ENCODE data around the gene ERMAP.

The ERMAP gene

GRCh38 chr1:42831273-42831672 lies 14.4 kb downstream of the ERMAP start:
- TF ChIP-seq, protein P1, sequence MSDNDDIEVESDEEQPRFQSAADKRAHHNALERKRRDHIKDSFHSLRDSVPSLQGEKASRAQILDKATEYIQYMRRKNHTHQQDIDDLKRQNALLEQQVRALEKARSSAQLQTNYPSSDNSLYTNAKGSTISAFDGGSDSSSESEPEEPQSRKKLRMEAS (IDR thresholded peaks at IDR 0.05), result no peak
- TF ChIP-seq TEAD4 (IDR thresholded peaks at IDR 0.05), result no peak
- TF ChIP-seq EP300 (IDR thresholded peaks at IDR 0.05; ENCODE audit: borderline replicate concordance), result no peak
- TF ChIP-seq CEBPB (IDR thresholded peaks at IDR 0.05), result no peak
- TF ChIP-seq EGR1 (IDR thresholded peaks at IDR 0.05), result no peak
- no peak for TF ChIP-seq RAD21 (IDR thresholded peaks at IDR 0.05; ENCODE audit: low read depth)
- TF ChIP-seq NFIC (IDR thresholded peaks at IDR 0.05), result no peak
- no peak for TF ChIP-seq YY1 (IDR thresholded peaks at IDR 0.05; ENCODE audit: low read depth)
- no peak for TF ChIP-seq TCF12 (IDR thresholded peaks at IDR 0.05; ENCODE audit: low read depth)
- TF ChIP-seq, protein P2, sequence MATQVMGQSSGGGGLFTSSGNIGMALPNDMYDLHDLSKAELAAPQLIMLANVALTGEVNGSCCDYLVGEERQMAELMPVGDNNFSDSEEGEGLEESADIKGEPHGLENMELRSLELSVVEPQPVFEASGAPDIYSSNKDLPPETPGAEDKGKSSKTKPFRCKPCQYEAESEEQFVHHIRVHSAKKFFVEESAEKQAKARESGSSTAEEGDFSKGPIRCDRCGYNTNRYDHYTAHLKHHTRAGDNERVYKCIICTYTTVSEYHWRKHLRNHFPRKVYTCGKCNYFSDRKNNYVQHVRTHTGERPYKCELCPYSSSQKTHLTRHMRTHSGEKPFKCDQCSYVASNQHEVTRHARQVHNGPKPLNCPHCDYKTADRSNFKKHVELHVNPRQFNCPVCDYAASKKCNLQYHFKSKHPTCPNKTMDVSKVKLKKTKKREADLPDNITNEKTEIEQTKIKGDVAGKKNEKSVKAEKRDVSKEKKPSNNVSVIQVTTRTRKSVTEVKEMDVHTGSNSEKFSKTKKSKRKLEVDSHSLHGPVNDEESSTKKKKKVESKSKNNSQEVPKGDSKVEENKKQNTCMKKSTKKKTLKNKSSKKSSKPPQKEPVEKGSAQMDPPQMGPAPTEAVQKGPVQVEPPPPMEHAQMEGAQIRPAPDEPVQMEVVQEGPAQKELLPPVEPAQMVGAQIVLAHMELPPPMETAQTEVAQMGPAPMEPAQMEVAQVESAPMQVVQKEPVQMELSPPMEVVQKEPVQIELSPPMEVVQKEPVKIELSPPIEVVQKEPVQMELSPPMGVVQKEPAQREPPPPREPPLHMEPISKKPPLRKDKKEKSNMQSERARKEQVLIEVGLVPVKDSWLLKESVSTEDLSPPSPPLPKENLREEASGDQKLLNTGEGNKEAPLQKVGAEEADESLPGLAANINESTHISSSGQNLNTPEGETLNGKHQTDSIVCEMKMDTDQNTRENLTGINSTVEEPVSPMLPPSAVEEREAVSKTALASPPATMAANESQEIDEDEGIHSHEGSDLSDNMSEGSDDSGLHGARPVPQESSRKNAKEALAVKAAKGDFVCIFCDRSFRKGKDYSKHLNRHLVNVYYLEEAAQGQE (IDR thresholded peaks at IDR 0.05; ENCODE audit: low read depth), result no peak
- no peak for TF ChIP-seq ZBTB7A (IDR thresholded peaks at IDR 0.05; ENCODE audit: low read depth)
- TF ChIP-seq USF1 (IDR thresholded peaks at IDR 0.05), result no peak

DNA sequence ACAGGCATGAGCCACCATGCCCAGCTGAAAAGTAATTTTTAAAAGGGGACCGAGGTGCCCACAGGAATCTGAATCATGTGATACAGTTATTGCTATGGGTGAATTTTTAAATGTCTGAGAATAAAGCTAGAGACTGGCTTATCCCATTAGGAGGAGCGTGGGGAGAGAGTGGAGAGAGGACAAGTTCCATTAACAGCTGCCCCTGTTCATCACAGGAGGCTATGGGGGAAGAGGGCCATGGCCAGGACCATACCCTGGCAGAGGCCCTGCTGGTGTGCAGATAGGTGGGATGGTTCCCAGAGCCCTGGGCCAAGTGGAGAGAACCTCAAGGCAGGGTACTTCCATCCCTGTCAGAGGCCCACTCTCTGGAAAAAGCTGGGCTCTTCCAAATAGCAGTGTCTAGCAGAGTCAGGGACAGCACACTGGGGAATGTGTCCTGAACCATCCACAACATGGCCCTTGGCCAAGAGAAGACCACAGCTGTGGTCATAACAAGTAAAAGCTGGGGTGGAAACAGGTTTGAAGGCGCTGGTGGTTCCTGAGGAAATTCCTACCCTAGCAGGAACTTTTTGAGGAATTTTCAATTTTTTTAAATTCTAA lies 15.8 kb downstream of the ERMAP start:
- TF ChIP-seq TEAD4 (IDR thresholded peaks at IDR 0.05), result no peak
- TF ChIP-seq EGR1 (IDR thresholded peaks at IDR 0.05), result no peak
- TF ChIP-seq USF1 (IDR thresholded peaks at IDR 0.05), result no peak
- TF ChIP-seq EP300 (IDR thresholded peaks at IDR 0.05; ENCODE audit: borderline replicate concordance), result no peak
- TF ChIP-seq CREB1 (IDR thresholded peaks at IDR 0.05; ENCODE audit: low read depth), result no peak
- TF ChIP-seq RAD21 (IDR thresholded peaks at IDR 0.05; ENCODE audit: low read depth), result no peak
- TF ChIP-seq, protein P1 (IDR thresholded peaks at IDR 0.05), result no peak
- no peak for TF ChIP-seq TCF12 (IDR thresholded peaks at IDR 0.05; ENCODE audit: low read depth)
- no peak for TF ChIP-seq YY1 (IDR thresholded peaks at IDR 0.05; ENCODE audit: low read depth)
- TF ChIP-seq, protein P2 (IDR thresholded peaks at IDR 0.05; ENCODE audit: low read depth), result no peak
- TF ChIP-seq FOXM1 (IDR thresholded peaks at IDR 0.05; ENCODE audit: borderline replicate concordance, low read depth), result no peak
- no peak for TF ChIP-seq ZBTB7A (IDR thresholded peaks at IDR 0.05; ENCODE audit: low read depth)
- no peak for TF ChIP-seq TAF1 (IDR thresholded peaks at IDR 0.05; ENCODE audit: low read depth)
- no peak for TF ChIP-seq NFIC (IDR thresholded peaks at IDR 0.05)
- no peak for TF ChIP-seq CEBPB (IDR thresholded peaks at IDR 0.05)

DNA sequence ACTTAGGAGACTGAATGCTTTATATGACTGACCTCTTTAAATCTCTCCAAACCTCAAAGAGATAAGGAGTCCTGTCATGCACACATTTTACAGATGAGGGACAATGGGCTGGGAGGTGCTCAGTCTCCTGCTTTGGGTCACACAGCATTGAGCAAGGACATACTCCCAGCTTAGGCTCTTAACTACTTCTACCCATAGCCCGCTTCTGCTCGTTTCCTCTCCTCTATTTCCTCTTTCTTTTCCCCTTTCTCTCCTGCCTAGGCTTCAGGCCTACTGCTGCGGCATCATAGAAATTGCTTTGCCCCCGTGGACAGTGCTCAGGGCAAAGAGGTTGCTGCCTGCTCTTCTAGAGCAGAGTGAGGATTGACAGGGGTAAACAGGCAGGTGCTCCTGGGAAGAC lies 17.1 kb downstream of the ERMAP start:
- TF ChIP-seq, protein P1 (IDR thresholded peaks at IDR 0.05), result no peak
- no peak for TF ChIP-seq NFIC (IDR thresholded peaks at IDR 0.05)
- TF ChIP-seq USF1 (IDR thresholded peaks at IDR 0.05), result no peak
- TF ChIP-seq ZBTB7A (IDR thresholded peaks at IDR 0.05; ENCODE audit: low read depth), result no peak
- TF ChIP-seq RAD21 (IDR thresholded peaks at IDR 0.05; ENCODE audit: low read depth), result no peak
- no peak for TF ChIP-seq TAF1 (IDR thresholded peaks at IDR 0.05; ENCODE audit: low read depth)
- TF ChIP-seq, protein P2 (IDR thresholded peaks at IDR 0.05; ENCODE audit: low read depth), result no peak
- TF ChIP-seq YY1 (IDR thresholded peaks at IDR 0.05; ENCODE audit: low read depth), result no peak
- TF ChIP-seq EP300 (IDR thresholded peaks at IDR 0.05; ENCODE audit: borderline replicate concordance), result no peak
- TF ChIP-seq EGR1 (IDR thresholded peaks at IDR 0.05), result no peak
- TF ChIP-seq TEAD4 (IDR thresholded peaks at IDR 0.05), result no peak
- TF ChIP-seq FOXM1 (IDR thresholded peaks at IDR 0.05; ENCODE audit: borderline replicate concordance, low read depth), result no peak
- no peak for TF ChIP-seq CEBPB (IDR thresholded peaks at IDR 0.05)
- no peak for TF ChIP-seq TCF12 (IDR thresholded peaks at IDR 0.05; ENCODE audit: low read depth)

Measured in Ishikawa (cell line).